Adrenal gland (tissue), 5 donors: ENCODE data around the gene DGKQ.

Experiments
- POLR2A ChIP-seq, 2 donors: fragments of 450-650 bp; IDR thresholded peaks; one replicate each; pipeline ENCODE4 v1.6.1; 2017; ENCODE audit warnings: antibody characterized with exemption in 2 of 2, mild to moderate bottlenecking in 2 of 2, moderate library complexity in 1 of 2
- TF ChIP-seq, protein P1 (sequence below), 6 experiments: fragments of 450-650 bp in 4 of 6; fragments of 200-600 bp in 2 of 6; sonication (generic) in 1 of 6; IDR thresholded peaks; 1 replicate in 5 of 6; 2 replicates in 1 of 6; pipeline versions ENCODE4 v1.5.1 to v1.8.0; 2016 to 2021; ENCODE audit warnings: antibody characterized with exemption in 6 of 6, mild to moderate bottlenecking in 2 of 6, moderate library complexity in 1 of 6
- donor health status: DM: no; HTN: no; CAD: no.

- TF ChIP-seq, protein P1, sequence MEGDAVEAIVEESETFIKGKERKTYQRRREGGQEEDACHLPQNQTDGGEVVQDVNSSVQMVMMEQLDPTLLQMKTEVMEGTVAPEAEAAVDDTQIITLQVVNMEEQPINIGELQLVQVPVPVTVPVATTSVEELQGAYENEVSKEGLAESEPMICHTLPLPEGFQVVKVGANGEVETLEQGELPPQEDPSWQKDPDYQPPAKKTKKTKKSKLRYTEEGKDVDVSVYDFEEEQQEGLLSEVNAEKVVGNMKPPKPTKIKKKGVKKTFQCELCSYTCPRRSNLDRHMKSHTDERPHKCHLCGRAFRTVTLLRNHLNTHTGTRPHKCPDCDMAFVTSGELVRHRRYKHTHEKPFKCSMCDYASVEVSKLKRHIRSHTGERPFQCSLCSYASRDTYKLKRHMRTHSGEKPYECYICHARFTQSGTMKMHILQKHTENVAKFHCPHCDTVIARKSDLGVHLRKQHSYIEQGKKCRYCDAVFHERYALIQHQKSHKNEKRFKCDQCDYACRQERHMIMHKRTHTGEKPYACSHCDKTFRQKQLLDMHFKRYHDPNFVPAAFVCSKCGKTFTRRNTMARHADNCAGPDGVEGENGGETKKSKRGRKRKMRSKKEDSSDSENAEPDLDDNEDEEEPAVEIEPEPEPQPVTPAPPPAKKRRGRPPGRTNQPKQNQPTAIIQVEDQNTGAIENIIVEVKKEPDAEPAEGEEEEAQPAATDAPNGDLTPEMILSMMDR (IDR thresholded peaks at IDR 0.05): no peak
- no peak for TF ChIP-seq POLR2A (IDR thresholded peaks at IDR 0.05)
Observed at GRCh38 chr4:957581-958313, 15.6 kb downstream of the DGKQ start.
